MM.1S (cell line): ENCODE data around the gene GTPBP3.

ENCODE experiments used
- CTCF ChIP-seq: fragments of 300-600 bp; sonication (generic); IDR thresholded peaks from 2 replicates; pipeline ENCODE4 v1.5.1; 2016; ENCODE audit warnings: antibody characterized with exemption, low read length, mixed read lengths
- EZH2phosphoT487 ChIP-seq: fragments of 300-600 bp; sonication (generic); IDR thresholded peaks from 2 replicates; pipeline ENCODE4 v1.6.1; 2018; ENCODE audit warnings: antibody characterized with exemption, low read length

DNA sequence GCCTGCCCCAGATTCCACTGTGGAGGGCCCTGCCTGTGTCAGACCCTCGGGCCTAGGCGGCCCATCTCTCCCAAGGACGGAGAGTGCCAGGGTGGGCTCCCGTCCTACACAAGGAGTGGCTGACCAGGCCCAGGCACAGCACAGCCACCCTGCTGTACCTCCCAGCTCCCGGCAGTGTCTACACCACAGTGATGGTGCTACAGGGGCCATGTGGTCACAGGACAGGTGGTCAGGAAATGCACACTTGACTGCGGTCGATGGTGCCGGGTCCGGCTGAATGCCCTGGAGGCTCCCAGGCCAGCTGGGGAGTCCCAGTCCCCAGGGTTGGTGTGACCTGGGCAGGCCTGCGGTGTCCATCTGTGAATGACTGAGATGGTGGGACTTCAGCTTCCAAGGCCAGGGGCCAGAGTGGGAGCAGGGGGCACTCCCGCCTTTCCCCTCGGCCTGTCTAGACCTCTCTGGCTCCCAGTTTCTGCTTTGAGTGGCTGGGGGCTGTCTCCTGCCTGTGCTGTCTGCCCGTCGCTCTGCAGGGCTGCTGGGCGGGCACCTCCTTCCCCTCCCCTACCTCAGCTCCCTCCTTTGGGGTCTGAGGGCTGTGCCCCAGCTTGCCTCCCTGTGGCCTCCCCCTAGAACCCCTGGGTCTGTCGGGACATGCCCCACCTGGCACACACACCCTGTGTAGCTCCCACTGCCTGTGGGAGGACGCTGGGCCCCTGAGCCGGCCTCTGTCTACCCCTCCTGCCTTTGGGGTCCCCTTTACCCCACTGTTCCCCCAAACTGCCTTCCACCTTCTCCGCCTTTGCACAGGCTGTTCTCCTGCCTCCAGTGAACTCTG, 15.5 kb upstream of the GTPBP3 start:
- TF ChIP-seq CTCF (no peak), EZH2phosphoT487 (no peak)
